RWPE1 (cell line): ENCODE results near the gene NKIRAS2.
"Not testable (repeated sequence)": the region's sequence is repeated elsewhere in the genome, so short reads cannot be mapped to it uniquely, and the experiment has no call there.

Experiments
- CTCF ChIA-PET: fragments of 350-600 bp; sonication (Branson Sonifier 250); formaldehyde crosslinking; extraction: SDS; loops from one replicate; lab custom pipeline; 2021; lab: Yijun Ruan, JAX
- POLR2A ChIA-PET: fragments of 400-600 bp; formaldehyde crosslinking; extraction: SDS; loops from one replicate; lab custom pipeline; 2020; ENCODE audit warnings: antibody characterized with exemption; ENCODE audit not compliant: low non-redundant PET; lab: Yijun Ruan, JAX
- DNase-seq: peaks from one replicate; pipeline ENCODE4 v3.0.0; 2012; ENCODE audit warnings: low spot score
- H3K27ac ChIP-seq: fragments of 450-650 bp; 2 replicates; pipeline ENCODE4 v1.5.1; 2017
- CTCF ChIP-seq: fragments of 450-650 bp; conservative IDR thresholded peaks from 2 replicates; pipeline ENCODE4 v1.5.1; 2017; ENCODE audit warnings: low read depth, mild to moderate bottlenecking

The NKIRAS2 gene

GRCh38 chr17:42001729-42002128, 18.2 kb upstream of the NKIRAS2 start:
- no peak for DNase-seq
- H3K27ac ChIP-seq = no peak overlapping the region
- TF ChIP-seq CTCF = no peak
- ChIA-PET CTCF (no interaction called here), POLR2A (no interaction called here)

DNA sequence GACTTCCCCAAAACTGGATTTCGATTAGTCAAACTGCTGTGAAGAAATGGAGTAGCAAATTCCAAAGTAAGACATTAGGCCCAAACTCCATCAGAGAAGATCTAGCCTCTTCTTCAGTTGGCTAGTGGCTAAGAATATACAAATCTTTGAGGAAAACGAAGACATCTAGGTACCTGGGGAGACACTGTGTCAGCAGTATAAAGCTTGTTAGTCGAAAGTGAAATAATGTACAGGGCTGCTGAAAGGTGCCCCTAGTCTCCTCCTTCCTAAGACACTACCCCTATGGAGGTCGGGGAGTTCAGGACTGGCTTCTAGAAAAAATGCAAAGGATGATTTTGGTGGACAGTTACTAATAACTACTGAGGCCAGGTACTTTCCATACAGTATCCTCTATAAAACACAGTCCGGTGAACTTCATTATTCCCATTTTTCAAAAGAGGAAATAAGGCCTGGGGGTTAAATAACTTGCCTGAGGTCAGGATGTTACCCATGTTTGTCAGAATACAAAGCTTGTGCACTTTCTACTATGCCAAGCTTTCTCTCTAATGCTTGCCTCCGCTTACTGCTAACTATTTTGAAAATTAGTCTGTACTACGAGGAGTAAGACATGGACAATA, 17.6 kb upstream of the NKIRAS2 start:
- ChIA-PET CTCF (no interaction called here), POLR2A (no interaction called here)
- TF ChIP-seq CTCF = no peak
- H3K27ac ChIP-seq = no peak overlapping the region
- no peak for DNase-seq

- no peak for TF ChIP-seq CTCF
- H3K27ac ChIP-seq = peak overlapping the region; percentile 24; the same call in 1 of the 2 replicates
- ChIA-PET CTCF (interaction anchor here (0.6 to 0.8 kb wide), 2 partner anchors 40 to 125 kb away, joined by 4 to 5 read pairs; no protein-coding TSS in a partner anchor), POLR2A (no interaction called here)
- no peak for DNase-seq
These were observed 17.0 kb upstream of the NKIRAS2 start for GRCh38 chr17:42002792-42003301.

DNA sequence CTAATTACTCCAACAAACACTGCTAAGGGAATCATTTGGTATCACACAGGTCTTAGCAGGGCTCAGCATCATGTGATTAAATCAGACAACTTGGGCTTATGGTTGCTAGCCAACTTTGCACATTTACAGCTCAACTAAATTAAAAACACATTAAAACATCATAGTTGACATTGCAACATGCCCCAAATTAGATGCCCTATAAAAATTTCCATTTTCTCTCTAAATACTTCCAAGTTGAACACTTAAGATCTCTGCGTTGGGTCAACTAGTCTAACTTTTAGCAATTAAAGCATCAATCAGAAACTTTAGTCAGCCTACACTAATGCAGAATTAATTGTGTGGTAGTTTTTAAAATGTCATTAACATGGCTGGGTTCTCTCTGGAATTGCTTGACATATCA, 14.7 kb upstream of the NKIRAS2 start:
- POLR2A ChIA-PET = no interaction called here
- CTCF ChIA-PET = no interaction called here
- H3K27ac ChIP-seq = no peak overlapping the region
- no peak for TF ChIP-seq CTCF
- DNase-seq = no peak

DNA sequence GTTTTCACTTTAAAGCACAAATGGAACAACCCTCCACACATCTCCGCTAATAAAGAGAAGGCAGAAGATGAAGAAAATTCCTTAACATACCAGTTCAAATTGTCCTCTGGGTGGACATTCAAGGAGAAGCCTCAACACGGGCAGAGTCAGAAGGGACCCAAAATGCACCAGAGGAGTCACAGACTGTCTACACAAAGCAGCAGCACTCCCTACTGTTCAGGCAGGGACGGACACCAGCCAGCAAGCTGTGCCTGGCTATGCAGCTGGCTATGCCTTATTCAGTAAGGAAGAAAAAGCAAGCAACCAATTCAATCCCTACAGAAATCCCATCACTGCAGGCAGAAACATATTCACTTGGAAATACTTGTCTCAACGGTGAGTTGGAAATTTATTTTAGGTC, 10.7 kb upstream of the NKIRAS2 start:
- DNase-seq = no peak
- no peak for TF ChIP-seq CTCF
- H3K27ac ChIP-seq = peak overlapping the region; percentile 90
- POLR2A ChIA-PET = no interaction called here
- CTCF ChIA-PET = no interaction called here

DNA sequence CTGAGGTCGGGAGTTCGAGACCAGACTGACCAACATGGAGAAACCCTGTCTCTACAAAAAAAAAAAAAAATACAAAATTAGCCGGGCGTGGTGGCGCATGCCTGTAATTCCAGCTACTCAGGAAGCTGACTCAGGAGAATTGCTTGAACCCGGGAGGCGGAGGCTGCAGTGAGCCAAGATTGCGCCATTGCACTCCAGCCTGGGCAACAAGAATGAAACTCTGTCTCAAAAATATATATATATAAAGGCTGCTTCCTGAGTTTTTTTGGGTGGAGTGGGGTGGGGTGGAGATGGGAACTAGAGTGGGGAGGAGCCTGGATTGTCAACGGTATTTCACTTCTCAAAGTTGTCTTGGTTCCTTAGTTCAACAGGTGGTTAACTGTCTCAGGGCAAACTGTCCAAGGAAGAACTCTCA, 9.6 kb upstream of the NKIRAS2 start:
- H3K27ac ChIP-seq = peak overlapping the region; percentile 90
- CTCF ChIA-PET = not testable (repeated sequence)

DNA sequence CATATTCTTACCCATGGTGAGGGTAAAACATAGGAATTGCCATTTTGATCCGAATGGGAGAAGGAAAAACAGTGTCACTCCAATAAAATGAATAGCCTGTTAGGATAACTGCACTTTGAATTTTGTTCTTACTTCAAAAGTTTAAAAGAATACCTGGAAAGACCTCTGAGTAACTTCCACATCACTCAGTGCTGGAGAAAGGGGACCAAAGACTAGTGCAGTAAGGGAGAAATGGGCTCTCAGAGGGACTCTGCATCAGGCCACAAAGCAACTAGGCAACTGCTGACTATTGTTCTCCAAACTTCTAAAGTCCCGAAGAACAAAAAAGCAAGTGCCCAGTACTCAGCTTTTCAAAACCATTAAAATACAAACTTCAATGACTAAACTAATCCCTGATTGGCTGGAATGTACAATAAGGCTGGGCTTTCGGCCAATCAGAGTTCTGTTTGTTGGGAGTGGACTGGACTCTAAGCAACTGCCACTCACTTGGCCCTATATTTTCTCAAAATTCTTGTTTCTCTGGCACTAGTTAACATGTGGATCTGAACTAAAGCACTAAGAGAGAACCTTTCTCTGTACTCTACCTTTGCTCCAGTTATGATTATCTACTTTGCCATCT, 8.9 kb upstream of the NKIRAS2 start:
- peak; percentile 92 for DNase-seq
- POLR2A ChIA-PET = no interaction called here
- CTCF ChIA-PET = no interaction called here
- H3K27ac ChIP-seq = no peak overlapping the region
- no peak for TF ChIP-seq CTCF

More for the DNA sequence above, 9.6 kb upstream of the NKIRAS2 start:
- DNase-seq = peak; percentile 47
- POLR2A ChIA-PET = not testable (repeated sequence)

GRCh38 chr17:42012363-42012762, 7.5 kb upstream of the NKIRAS2 start:
- POLR2A ChIA-PET, CTCF ChIA-PET, DNase-seq: not testable (repeated sequence)
- H3K27ac ChIP-seq = peak overlapping the region; percentile 71

DNA sequence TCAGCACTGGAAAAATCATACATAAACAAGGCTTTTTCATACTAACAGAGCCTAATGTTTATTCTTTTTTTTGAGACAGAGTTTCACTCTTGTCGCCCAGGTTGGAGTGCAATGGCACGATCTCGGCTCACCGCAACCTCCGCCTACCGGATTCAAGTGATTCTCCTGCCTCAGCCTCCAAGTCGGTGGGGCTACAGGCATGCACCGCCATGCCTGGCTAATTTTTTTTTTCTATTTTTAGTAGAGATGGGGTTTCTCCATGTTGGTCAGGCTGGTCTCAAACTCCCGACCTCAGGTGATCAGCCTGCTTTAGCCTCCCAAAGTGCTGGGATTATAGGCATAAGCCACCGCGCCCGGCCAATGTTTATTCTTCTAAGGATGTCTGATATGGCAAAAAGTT, 6.2 kb upstream of the NKIRAS2 start:
- DNase-seq, CTCF ChIA-PET: not testable (repeated sequence)
- POLR2A ChIA-PET = interaction anchor here (0.7 kb wide), 1 partner anchor 97 kb away, joined by 4 read pairs; no protein-coding TSS in a partner anchor
- H3K27ac ChIP-seq = peak overlapping the region; percentile 54
